T-helper 17 cell (primary cell): ENCODE measurements around the gene FGF18. TPM values are rescaled to one million over a fixed set of nuclear protein-coding genes. Genes with fewer than 3 reads are reported as not detected.

Experiments used
- ATAC-seq: fragments of 150-1000 bp; cut with Tn5 transposase; 2 replicates; pipeline ENCODE4 v1.10.0; 2021; ENCODE audit warnings: mild to moderate bottlenecking, moderate library complexity
- DNase-seq, 3 donors: peaks; one replicate each; pipeline versions ENCODE4 v3.0.0 to v3.0.0-alpha.2; 2020 to 2021
- H3K9me3 ChIP-seq: one replicate; pipeline ENCODE4 v1.7.0; 2013; ENCODE audit warnings: low read length, mild to moderate bottlenecking; ENCODE audit not compliant: control insufficient read depth, poor library complexity, severe bottlenecking
- H3K27ac Mint-ChIP-seq: one replicate; pipeline ENCODE4 v1.8.0; 2022; ENCODE audit warnings: mild to moderate bottlenecking, moderate library complexity, mixed read lengths
- H3K27me3 Mint-ChIP-seq: one replicate; pipeline ENCODE4 v1.8.0; 2022; ENCODE audit warnings: mixed read lengths
- H3K36me3 Mint-ChIP-seq: one replicate; pipeline ENCODE4 v1.8.0; 2022; ENCODE audit warnings: low read depth, mixed read lengths
- H3K4me1 Mint-ChIP-seq: one replicate; pipeline ENCODE4 v1.8.0; 2022; ENCODE audit warnings: mild to moderate bottlenecking, mixed read lengths
- H3K4me3 Mint-ChIP-seq: one replicate; pipeline ENCODE4 v1.8.0; 2022; ENCODE audit warnings: mild to moderate bottlenecking, moderate library complexity, mixed read lengths
- total RNA-seq, 4 donors: library from RNA in 2 of 4; stranded (reverse) in 2 of 4; gene quantifications; one replicate each; pipeline ENCODE4 v1.2.3 and lab custom pipeline; 2022 to 2026

FGF18 gene
- total RNA-seq, 2 donors from 2014 or later, result 0.44 to 0.50 TPM

DNA sequence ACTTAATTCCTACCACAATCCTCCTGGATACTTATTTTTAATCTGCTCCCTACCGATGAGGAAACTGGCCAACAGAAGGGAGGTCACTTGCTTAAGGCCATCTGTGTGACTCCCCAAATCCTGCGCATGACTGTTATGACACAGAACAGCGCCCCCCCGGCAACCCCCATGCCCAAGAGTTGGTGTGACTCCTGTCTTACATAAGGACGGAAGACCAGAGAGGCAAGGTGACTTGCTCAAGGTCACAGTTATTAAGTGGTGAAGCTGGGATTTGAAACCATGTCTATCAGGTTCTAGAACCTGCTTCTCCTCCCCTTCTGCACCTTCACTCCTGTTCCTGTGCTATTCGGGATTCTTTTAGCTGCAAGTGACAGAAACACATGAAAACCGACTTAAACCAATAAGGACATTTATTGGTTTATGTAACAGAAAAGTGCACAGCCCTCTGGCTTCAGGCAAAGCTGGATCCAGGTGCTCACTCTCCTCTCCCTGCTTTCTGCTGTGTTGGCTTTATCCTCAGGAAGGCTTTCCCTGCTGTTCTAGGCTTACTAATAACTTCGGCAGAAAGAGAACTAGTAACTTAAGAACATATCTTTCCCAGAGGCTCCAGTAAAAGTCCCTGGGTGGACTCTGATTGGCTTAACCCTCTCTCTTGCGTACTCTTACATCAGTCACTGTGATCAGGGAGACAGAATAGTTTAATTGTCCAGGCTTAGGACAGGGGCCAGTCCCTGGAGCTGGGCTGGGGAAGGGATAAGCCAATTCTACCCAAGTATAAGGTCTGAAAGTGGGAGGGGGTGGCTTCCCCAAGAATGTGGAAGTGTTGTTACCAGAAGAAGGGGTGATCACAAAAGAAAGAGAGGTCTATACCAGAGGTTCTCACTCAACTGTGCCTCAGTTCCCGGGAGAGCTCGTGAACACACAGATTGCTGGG is 43.7 kb downstream of the FGF18 start:
- H3K36me3 Mint-ChIP-seq, result no peaks in the 10 kb centered on the region

DNA sequence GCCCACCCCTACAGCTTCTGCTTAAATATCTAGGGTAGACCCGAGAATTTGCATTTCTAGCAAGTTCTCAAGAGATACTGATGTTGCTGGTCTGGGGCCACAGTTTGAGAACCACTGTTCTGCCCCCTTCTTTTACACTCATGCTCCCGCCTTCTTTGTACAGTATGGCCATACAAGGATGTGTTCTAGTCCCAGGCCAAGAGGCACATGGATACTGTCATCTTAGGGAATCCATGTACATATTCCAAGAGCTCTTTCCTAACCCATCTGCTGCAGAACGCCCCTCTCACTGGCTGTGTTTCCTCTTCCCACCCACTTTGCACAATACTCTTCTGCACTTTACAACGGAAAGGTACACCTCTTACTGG is 44.4 kb downstream of the FGF18 start:
- H3K36me3 Mint-ChIP-seq, result no peaks in the 10 kb centered on the region
- no peaks in the 10 kb centered on the region for H3K4me1 Mint-ChIP-seq
- peaks cover 55% of the 10 kb centered on the region for H3K27me3 Mint-ChIP-seq
- H3K9me3 ChIP-seq, result no peaks in the 10 kb centered on the region
- no peak for ATAC-seq
- no peak overlapping the region for H3K27ac Mint-ChIP-seq
- DNase-seq, result no peak
- no peak overlapping the region for H3K4me3 Mint-ChIP-seq

More for the DNA sequence above, 43.7 kb downstream of the FGF18 start:
- H3K9me3 ChIP-seq, result no peaks in the 10 kb centered on the region
- DNase-seq, result no peak
- Mint-ChIP-seq H3K4me1 (no peaks in the 10 kb centered on the region), H3K27ac (no peak overlapping the region), H3K4me3 (no peak overlapping the region), H3K27me3 (peaks cover 55% of the 10 kb centered on the region)
- no peak for ATAC-seq

DNA sequence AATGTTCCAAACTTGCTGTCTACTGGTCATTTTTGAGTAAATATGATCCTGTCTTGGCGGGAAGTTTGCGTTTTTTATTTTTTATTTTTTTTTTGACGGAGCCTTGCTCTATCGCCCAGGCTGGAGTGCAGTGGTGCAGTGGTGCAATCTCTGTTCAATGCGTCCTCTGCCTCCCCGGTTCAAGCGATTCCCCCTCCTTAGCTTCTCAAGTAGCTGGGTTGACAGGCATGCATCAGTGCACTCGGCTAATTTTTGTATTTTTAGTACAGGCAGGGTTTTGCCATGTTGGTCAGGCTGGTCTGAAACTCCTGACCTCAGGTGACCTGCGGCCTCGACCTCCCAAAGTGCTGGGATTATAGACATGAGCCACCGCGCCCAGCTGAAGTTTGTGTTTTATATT is 45.4 kb downstream of the FGF18 start:
- Mint-ChIP-seq H3K4me1 (no peaks in the 10 kb centered on the region), H3K27me3 (peaks cover 47% of the 10 kb centered on the region), H3K4me3 (no peak overlapping the region), H3K36me3 (no peaks in the 10 kb centered on the region), H3K27ac (no peak overlapping the region)
- no peak for DNase-seq
- H3K9me3 ChIP-seq, result no peaks in the 10 kb centered on the region
- ATAC-seq, result no peak

DNA sequence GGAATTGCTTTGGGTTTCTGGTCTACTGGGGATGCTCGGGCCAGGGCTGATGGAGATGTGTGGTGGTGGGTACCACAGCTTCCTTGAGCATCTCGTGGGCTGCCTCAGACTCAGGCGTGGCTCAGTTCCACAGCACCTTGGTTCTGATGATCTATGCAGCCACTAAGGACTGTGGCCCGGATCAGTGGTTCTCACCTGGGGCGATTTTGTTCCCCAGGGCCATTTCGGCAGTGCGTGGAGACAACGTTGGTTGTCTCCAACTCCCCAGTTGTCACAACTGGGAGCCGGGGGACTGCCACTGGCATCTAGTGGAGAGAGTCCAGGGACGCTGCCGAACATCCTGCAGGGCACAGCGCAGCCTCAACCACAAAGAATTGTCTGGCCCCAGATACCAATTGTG is 47.7 kb downstream of the FGF18 start:
- ATAC-seq (no peak), DNase-seq (no peak)
- no peaks in the 10 kb centered on the region for H3K4me1 Mint-ChIP-seq
- no peak overlapping the region for H3K4me3 Mint-ChIP-seq
- H3K9me3 ChIP-seq, result no peaks in the 10 kb centered on the region
- no peaks in the 10 kb centered on the region for H3K36me3 Mint-ChIP-seq
- H3K27me3 Mint-ChIP-seq, result peaks cover 45% of the 10 kb centered on the region
- H3K27ac Mint-ChIP-seq, result no peak overlapping the region

DNA sequence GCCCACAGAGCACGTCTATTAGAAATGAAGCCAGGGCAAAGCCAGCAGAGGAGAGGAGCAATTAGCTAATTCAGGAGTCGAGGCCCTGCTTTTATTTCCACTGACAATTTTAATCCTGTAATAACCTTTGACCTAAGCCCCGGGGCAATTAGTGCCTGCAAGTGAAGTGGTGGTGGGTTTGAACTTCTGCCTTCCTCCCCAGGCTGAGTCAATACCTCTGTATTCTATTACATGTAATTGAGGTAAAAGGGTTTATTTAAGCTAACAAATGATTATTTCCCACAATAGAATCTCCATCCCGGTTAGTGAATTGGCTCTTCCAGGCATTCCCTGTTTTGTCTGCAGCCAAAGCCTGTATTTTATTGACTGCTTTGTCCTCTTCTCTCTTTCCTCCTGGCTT is 49.9 kb downstream of the FGF18 start:
- no peak for ATAC-seq
- Mint-ChIP-seq H3K4me1 (no peaks in the 10 kb centered on the region), H3K4me3 (no peak overlapping the region), H3K36me3 (no peaks in the 10 kb centered on the region), H3K27me3 (peaks cover 27% of the 10 kb centered on the region), H3K27ac (no peak overlapping the region)
- H3K9me3 ChIP-seq, result no peaks in the 10 kb centered on the region
- no peak for DNase-seq

DNA sequence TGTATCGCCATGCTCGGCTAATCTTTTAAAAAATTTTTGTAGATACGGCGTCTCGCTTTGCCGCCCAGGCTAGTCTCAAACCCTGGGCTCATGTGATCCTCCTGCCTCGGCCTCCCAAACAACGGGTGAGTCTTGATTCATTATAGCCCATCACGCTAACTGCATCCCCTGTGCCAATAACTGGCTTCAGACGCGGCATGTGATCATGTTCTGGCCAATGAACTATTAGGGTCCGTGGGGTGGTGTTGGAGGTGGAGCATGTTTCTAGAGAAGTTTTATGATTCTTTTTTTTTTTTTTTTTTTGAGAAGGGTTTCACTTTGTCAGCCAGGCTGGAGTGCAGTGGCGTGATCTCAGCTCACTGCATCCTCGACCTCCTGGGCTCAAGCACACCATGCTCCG is 51.0 kb downstream of the FGF18 start:
- no peaks in the 10 kb centered on the region for H3K4me1 Mint-ChIP-seq
- no peaks in the 10 kb centered on the region for H3K36me3 Mint-ChIP-seq
- H3K27ac Mint-ChIP-seq, result no peak overlapping the region
- no peak overlapping the region for H3K4me3 Mint-ChIP-seq
- DNase-seq, result no peak
- H3K9me3 ChIP-seq, result no peaks in the 10 kb centered on the region
- peaks cover 18% of the 10 kb centered on the region for H3K27me3 Mint-ChIP-seq
- no peak for ATAC-seq

DNA sequence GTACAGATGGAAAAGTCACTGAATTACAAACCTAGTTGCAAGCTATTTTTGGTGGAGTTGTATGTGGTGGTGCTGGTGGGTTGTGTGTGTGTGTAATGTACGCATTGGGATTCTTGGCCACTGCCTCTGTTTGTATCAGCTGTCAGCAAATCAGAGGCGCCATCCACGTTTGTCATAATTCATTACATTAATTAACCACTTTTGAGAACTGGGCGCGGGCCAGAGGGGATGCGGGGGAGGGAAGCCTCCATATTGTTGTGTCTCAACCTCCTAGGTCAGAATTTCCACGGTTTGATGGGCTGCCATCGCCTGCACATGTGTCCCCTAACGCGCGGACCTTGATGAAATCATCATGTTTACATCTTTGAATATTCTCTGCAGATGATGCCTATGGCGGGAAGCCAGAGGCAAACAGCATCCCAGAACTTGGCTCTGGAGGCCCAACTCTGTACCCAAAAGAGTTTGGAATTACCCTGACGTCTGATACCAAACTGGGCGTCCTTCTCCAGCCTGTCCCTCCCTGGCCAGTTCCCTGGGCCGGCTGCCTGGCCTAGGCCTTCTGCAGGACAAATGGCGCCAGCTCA is 54.9 kb downstream of the FGF18 start:
- H3K27ac Mint-ChIP-seq, result no peak overlapping the region
- H3K36me3 Mint-ChIP-seq, result no peaks in the 10 kb centered on the region
- H3K9me3 ChIP-seq, result no peaks in the 10 kb centered on the region
- DNase-seq (no peak), ATAC-seq (no peak)
- H3K4me3 Mint-ChIP-seq, result no peak overlapping the region
- no peaks in the 10 kb centered on the region for H3K27me3 Mint-ChIP-seq
- H3K4me1 Mint-ChIP-seq, result peaks cover 2% of the 10 kb centered on the region

DNA sequence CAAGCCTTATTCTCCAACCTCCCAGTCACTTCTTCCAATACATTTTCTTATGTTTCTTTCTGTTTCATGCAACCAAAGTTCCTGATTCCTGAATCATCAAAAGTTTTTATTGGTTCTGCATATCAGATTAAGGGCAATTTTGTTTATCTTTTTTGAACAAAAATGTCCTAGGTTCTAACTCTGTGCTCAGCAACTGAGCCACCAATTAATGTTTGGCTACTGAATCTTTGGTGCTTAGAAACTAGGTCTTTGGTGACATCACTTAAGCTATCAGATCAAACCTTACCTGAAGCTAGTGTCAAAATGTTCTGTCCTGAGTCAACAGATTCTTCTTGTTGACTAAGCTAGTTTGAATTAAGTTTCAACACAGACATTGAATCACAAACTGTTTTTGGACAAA is 56.1 kb downstream of the FGF18 start:
- H3K27me3 Mint-ChIP-seq, result no peaks in the 10 kb centered on the region

DNA sequence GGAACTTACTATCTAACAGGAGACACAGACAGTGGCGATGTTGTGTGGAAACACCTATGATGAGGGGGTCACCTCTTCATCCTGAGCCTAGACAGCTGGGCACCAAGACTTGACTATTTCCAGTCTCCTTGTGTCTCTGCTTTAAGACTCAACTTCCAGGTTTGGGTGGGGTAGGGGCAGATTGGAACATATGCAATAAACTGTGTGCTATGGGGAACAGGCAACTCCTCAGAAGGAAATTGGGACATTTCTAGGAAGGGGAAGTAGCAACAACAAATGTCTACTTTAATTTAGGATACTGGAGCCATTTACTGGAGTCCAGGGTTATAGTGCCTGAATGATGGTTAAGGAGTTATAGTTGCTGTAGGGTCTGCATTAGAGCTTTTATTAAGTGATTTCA is 57.3 kb downstream of the FGF18 start:
- Mint-ChIP-seq H3K27ac (no peak overlapping the region), H3K4me1 (peaks cover 8% of the 10 kb centered on the region), H3K36me3 (no peaks in the 10 kb centered on the region), H3K4me3 (no peak overlapping the region), H3K27me3 (no peaks in the 10 kb centered on the region)
- no peak for DNase-seq
- ATAC-seq, result no peak
- H3K9me3 ChIP-seq, result no peaks in the 10 kb centered on the region

More for the DNA sequence above, 56.1 kb downstream of the FGF18 start:
- Mint-ChIP-seq H3K36me3 (no peaks in the 10 kb centered on the region), H3K4me3 (no peak overlapping the region), H3K27ac (no peak overlapping the region), H3K4me1 (peaks cover 8% of the 10 kb centered on the region)
- H3K9me3 ChIP-seq, result no peaks in the 10 kb centered on the region
- no peak for ATAC-seq
- no peak for DNase-seq

DNA sequence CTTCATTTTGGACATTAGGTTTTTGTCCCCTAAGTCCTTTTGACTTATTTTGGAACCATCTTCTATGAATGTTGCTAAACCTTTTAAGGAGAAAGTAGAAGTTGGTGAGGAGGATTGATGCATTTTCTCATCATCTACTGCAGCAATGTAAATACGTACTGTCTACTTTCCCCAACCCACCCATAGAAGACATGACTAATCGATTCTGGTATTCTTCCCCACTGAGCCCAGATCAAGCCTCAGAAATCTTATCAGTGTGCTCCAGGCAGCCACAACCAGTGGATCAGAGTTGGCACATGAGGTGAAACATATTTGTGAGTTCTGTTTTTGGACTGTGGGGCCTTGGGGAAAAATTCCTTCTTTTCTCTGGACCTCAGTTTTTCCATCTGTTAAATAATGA is 57.7 kb downstream of the FGF18 start:
- H3K9me3 ChIP-seq, result no peaks in the 10 kb centered on the region
- H3K36me3 Mint-ChIP-seq, result no peaks in the 10 kb centered on the region
- H3K27me3 Mint-ChIP-seq, result no peaks in the 10 kb centered on the region
- H3K4me3 Mint-ChIP-seq, result no peak overlapping the region
- DNase-seq (no peak), ATAC-seq (no peak)
- peaks cover 8% of the 10 kb centered on the region for H3K4me1 Mint-ChIP-seq
- no peak overlapping the region for H3K27ac Mint-ChIP-seq

DNA sequence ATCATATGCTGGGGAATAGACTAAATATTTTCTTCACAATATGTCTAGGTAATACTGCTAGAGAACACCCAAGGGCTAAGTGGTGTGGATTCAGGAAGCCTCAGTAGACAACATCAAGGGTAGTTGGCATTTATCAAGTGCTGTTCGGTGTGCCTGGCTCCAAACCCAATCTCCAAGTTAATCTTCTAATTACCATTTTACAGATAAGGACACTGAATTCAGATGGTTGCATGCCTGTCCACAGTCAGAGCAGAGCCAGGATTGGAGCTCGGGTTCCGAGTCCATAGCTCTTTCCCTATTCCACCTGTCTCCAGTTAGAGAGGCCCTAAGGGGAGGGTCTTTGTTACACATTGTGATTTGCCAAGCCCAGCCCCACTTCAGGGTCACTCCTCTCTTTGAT is 58.2 kb downstream of the FGF18 start:
- no peak overlapping the region for H3K4me3 Mint-ChIP-seq
- H3K9me3 ChIP-seq, result no peaks in the 10 kb centered on the region
- peaks cover 8% of the 10 kb centered on the region for H3K4me1 Mint-ChIP-seq
- H3K27ac Mint-ChIP-seq, result no peak overlapping the region
- no peaks in the 10 kb centered on the region for H3K27me3 Mint-ChIP-seq
- DNase-seq, result no peak
- H3K36me3 Mint-ChIP-seq, result no peaks in the 10 kb centered on the region
- ATAC-seq, result no peak

DNA sequence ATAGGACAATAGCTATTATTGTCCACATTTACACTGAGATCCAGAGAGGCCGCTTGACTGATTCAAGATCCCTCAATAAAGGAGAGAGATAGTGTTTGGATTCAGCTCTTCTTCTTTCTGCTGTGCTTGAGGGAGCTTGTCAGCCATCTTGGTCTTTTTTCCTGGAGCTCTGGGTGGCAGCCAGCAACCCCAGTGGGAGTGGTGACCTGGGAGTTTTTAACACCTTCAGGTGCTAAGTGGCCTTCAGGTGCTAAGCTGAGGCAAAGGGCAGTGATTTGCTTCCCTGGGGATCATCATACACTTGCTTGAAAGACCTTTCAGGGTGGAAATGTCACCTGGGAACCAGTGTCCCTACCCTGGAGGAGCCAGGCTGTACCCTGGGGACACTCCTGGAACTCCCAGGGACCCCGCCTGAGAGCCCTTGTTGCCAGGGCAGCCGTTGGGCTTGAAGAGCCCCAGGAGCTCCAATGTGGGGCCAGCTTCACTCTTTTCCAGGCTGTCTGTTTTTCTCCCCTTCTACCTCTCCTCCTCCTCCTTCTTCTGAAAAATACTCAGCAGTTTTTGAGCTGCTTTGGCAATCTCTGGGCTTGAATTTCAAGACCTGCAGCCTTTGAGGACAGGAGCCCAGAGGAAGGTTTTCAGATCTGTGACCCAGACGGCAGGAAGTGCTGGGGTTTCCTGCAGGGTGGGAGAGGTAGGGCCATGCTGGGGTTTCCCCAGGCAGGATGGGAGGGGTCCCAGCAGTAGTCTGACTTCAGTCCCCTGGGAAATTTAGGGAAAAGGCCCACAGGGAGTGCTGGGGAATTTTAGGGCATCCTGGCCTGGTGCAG is 59.7 kb downstream of the FGF18 start:
- H3K4me3 Mint-ChIP-seq, result no peak overlapping the region
- peak; percentile 77 for ATAC-seq
- H3K9me3 ChIP-seq, result no peaks in the 10 kb centered on the region

DNA sequence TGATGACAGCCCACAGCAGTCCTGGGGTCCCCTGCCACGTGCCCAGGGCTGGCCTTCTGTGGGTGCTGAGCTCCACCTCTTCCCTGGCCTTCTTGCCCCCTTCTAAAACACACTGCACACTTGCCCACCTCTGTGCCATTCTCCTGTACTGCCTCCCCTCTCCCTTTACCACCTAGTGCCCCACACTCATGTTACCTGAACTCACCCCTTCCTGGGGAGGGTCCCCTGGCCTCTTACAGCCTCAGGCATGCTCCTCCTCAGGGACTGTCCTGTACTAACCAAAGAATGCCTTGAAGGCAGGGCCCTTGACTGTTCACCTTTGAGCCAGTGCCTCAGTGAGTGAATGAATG is 60.3 kb downstream of the FGF18 start:
- peak overlapping the region; percentile 79 for H3K27ac Mint-ChIP-seq
- H3K27me3 Mint-ChIP-seq, result peaks cover 9% of the 10 kb centered on the region
- ATAC-seq, result peak; percentile 9

More for the DNA sequence above, 59.7 kb downstream of the FGF18 start:
- Mint-ChIP-seq H3K36me3 (no peaks in the 10 kb centered on the region), H3K4me1 (peaks cover 8% of the 10 kb centered on the region), H3K27me3 (peaks cover 3% of the 10 kb centered on the region), H3K27ac (peak overlapping the region; percentile 79)
- DNase-seq, result no peak

More for the DNA sequence above, 60.3 kb downstream of the FGF18 start:
- H3K9me3 ChIP-seq, result no peaks in the 10 kb centered on the region
- Mint-ChIP-seq H3K4me1 (peaks cover 12% of the 10 kb centered on the region), H3K36me3 (no peaks in the 10 kb centered on the region), H3K4me3 (no peak overlapping the region)
- no peak for DNase-seq
